T-helper 1 cell treated with Interleukin-12 subunit alpha and Interleukin-12 subunit beta and Interleukin-4 antibody, amounts not matched to agents 30 ng/mL and 1 ng/mL, for 36 hours (primary cell): ENCODE data around the gene IFNA16. TPM values are rescaled to one million over a fixed set of nuclear protein-coding genes. Genes with fewer than 3 reads are reported as not detected.
"Not testable (repeated sequence)": the region's sequence is repeated elsewhere in the genome, so short reads cannot be mapped to it uniquely, and the experiment has no call there.

Source experiments
- intact Hi-C: fragments of 100-400 bp; cut with micrococcal nuclease; formaldehyde crosslinking; loops from one replicate; pipeline ENCODE4 v1.15.1; 2024
- total RNA-seq: library from RNA; stranded (reverse); gene quantifications from 2 replicates; pipeline ENCODE4 v1.2.3, GENCODE V29; 2022

The IFNA16 gene
- total RNA-seq, 1 donor from 2014 or later, result not detected

DNA sequence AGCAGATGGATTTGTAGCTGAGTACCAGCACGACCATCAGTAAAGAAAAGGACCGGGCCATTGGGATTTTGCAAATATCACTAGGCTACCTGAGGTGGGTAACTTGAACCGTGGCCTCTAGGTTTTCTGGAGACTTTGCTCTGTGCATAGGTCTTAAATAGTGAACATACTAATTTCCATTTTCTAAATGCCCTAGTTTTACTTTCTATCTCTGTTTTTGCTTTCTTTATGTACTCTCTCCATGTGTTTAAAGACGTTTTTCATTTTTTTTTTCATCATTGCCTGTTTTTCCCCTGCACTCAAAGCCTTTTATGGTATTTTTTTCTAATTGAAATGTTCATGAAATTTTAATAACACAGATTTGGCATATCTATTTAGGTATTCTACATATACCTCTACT is 15.0 kb downstream of the IFNA16 start, which contains the start of gene IFNA7:
Gene IFNA7 (minus strand): TSS at position 101 of the 400 bp plus-strand sequence. CDS start 40 bp downstream, at position 61.
- intact Hi-C loops, result not testable (repeated sequence)

DNA sequence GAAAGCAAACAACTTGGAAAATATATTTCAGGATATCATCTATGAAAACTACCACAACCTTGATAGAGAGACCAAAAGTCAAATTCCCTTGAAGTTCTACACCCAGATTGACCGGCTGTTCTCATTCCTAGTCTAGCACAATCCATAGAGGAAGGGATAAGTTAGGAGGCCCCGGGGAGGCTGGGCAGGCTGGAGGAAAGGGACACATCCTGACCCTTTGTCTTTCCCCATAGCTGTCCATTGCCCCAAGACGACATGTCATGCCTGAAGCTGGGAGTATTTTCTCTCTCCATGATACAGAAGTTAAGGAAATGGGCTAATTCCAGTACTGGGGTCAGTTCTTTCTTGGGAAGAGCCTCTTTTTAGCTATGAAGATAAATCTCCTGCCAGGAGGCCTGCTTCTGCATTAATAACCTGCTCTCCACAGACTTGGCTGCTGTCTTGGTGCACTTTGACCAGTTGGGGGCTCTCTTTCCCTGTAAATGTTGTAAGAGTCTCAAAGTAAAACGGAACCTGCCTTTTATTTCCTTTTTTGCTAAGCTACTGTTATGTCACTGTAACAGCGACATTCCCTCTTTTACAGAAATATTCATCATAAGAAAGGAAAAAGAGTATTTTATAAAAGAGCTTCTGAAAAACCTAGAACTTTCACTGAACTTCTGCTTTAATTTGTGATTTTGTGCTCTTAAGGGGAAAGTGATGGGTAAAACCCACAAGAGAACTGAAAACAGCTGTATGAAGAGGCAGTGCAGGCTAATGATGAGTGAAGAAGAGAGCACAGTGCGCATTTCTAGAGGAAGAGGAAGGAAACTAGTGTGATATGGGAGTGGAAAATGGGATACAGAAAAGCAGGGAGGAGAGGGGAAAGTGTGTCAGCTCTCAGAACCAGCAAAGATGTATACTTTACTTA is 22.0 kb downstream of the IFNA16 start:
- intact Hi-C loops, result loop anchor here (1.0 to 5.0 kb wide), 4 partner anchors 43 to 594 kb away; no protein-coding TSS in a partner anchor

DNA sequence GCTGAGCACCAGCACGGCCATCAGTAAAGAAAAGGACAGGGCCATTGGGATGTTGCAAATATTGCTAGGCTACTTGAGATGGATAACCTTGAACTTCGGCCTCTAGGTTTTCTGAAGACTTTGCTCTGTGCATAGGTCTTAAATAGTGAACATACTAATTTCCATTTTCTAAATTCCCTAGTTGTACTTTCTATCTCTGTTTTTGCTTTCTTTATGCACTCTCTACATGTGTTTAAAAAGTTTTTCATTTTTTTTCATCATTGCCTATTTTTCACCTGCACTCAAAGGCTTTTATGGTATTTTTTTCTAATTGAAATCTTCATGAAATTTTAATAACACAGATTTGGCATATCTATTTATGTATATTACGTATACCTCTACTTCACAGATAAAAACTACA is 29.6 kb downstream of the IFNA16 start, which contains the start of gene IFNA4:
Gene IFNA4 (minus strand): TSS at position 101 of the 400 bp plus-strand sequence. CDS start 56 bp downstream, at position 45.
- intact Hi-C loops, result not testable (repeated sequence)

DNA sequence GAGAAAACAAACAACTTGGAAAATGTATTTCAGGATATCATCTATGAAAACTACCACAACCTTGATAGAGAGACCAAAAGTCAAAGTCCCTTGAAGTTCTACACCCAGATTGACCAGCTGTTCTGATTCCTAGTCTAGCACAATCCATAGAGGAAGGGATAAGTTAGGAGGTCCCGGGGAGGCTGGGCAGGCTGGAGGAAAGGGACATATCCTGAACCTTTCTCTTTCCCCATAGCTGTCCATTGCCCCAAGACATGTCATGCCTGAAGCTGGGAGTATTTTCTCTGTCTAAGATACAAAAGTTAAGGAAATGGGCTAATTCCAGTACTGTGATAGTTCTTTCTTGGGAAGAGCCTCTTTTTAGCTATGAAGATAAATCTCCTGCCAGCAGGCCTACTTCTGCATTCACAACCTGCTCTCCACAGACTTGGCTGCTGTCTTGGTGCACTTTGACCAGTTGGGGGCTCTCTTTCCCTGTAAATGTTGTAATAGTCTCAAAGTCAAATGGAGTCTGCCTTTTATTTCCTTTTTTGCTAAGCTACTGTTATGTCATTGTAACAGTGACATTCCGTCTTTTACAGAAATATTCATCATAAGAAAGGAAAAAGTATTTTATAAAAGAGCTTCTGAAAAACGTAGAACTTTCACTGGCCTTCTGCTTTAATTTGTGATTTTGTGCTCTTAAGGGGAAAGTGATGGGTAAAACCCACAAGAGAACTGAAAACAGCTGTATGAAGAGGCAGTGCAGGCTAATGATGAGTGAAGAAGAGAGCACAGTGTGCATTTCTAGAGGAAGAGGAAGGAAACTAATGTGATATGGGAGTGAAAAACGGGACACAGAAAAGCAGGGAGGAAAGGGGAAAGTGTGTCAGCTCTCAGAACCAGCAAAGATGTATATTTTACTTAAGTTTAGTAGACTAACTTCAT is 34.0 kb downstream of the IFNA16 start:
- intact Hi-C loops, result loop anchor here (1.0 kb wide), 2 partner anchors 272 to 606 kb away; no protein-coding TSS in a partner anchor

DNA sequence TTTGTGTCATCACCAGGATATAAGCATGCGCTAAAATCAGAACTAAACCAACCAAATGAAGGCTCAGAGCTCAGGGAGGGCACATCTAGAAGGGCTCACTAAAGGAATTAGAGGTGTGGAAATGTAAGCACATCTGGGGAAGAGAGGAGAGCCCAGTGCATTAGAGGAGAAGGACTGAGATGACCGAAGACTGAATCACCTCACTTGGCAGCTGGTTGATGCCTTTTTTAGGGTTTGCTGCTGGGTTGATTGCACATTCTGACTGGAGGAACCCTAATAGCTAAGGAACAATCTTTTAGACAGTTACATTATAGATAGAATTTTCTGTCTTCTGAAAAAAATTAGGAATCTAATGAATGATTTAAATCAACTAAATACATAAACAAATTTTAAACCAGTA is 42.4 kb downstream of the IFNA16 start:
- intact Hi-C loops, result no loop called here

DNA sequence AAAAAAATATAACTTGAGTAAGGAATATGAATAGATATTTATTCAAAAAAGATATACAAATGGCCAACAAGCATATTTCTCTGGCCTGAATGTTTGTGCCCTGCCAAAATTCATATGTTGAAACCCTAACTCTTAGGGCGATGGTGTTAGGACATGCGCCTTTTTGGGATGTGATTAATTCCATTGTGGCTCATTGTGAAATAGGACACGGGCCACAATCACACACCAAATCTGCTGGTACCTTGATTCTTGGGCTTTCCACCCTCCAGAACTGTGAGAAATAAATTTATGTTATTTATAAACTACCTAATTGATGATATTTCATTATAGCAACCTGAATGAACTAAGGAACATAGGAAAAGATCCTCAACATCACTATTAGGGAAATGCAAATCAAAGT is 45.0 kb downstream of the IFNA16 start:
- intact Hi-C loops, result no loop called here

DNA sequence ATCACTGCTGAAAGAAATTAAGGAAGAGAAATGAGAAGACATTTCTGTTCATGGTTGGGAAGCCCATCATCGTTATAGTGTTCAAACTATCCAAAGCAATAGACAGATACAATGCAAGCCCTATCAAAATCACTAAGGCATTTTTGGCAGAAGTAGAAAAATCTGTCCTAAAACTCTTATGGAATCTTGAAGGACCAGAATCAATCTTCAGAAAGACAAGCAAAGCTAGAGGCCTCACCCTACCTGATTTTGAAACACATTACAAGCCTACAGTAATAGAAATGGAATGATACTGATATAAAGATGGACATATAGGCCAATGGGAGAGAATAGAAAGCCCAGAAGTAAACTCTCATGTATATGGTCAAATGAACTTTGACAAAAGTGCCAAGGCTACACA is 45.8 kb downstream of the IFNA16 start:
- intact Hi-C loops, result no loop called here

DNA sequence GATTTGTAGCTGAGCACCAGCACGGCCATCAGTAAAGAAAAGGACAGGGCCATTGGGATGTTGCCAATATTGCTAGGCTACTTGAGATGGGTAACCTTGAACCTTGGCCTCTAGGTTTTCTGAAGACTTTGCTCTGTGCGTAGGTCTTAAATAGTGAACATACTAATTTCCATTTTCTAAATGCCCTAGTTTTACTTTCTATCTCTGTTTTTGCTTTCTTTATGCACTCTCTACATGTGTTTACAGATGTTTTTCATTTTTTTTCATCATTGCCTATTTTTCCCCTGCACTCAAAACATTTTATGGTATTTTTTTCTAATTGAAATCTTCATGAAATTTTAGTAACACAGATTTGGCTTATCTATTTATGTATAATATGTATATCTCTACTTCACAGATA is 50.6 kb downstream of the IFNA16 start, which contains the start of gene IFNA21:
Gene IFNA21 (minus strand): TSS at position 101 of the 400 bp plus-strand sequence. CDS start 48 bp downstream, at position 53.
- intact Hi-C loops, result not testable (repeated sequence)

Other genes with a start within 250 kb of the IFNA16 start
- gene HACD4, start 185.7 kb downstream of the IFNA16 start, total RNA-seq, result 10.3 and 11.0 TPM in 2 replicates
- gene IFNB1, start 139.4 kb downstream of the IFNA16 start, total RNA-seq, result not detected in 2 replicates
- gene IFNW1, start 75.5 kb downstream of the IFNA16 start, total RNA-seq, result not detected in 2 replicates
- gene IFNA21, start 50.7 kb downstream of the IFNA16 start, total RNA-seq, result not detected in 2 replicates
- not detected in 2 replicates for gene IFNA4, start 29.7 kb downstream of the IFNA16 start, total RNA-seq
- not detected in 2 replicates for gene IFNA7, start 15.1 kb downstream of the IFNA16 start, total RNA-seq
- gene IFNA10, start 10.2 kb downstream of the IFNA16 start, total RNA-seq, result not detected in 2 replicates
- gene IFNA17, start 10.9 kb upstream of the IFNA16 start, total RNA-seq, result not detected in 2 replicates
- gene IFNA14, start 22.7 kb upstream of the IFNA16 start, total RNA-seq, result not detected in 2 replicates
- gene IFNA5, start 88.0 kb upstream of the IFNA16 start, total RNA-seq, result not detected in 2 replicates
- 15.4 and 16.6 TPM in 2 replicates for gene KLHL9, start 118.1 kb upstream of the IFNA16 start, total RNA-seq
- not detected in 2 replicates for gene IFNA6, start 133.6 kb upstream of the IFNA16 start, total RNA-seq
- gene IFNA13, start 150.7 kb upstream of the IFNA16 start, total RNA-seq, result not detected in 2 replicates
- gene IFNA2, start 168.1 kb upstream of the IFNA16 start, total RNA-seq, result not detected in 2 replicates
- not detected in 2 replicates for gene IFNA8, start 191.8 kb upstream of the IFNA16 start, total RNA-seq
- gene IFNA1, start 223.1 kb upstream of the IFNA16 start, total RNA-seq, result not detected in 2 replicates